Measurements from ENCODE around the gene STK35. TPM values are rescaled to one million over a fixed set of nuclear protein-coding genes. Genes with fewer than 3 reads are reported as not detected.

STK35 gene
- total and polyA plus RNA-seq, 7 experiments from 2014 or later: 5.3 to 19.0 (median 16.8) TPM

Other genes starting within 250 kb of the STK35 start
- 10 to 100 TPM in 1 of 5 experiments, 1 to 10 TPM in 3, not detected in 1; 1.7 to 42.9 (median 3.6) TPM for gene SIRPA, start 206.4 kb upstream of the STK35 start, total RNA-seq
- not detected for gene SIRPA, start 206.4 kb upstream of the STK35 start, polyA plus RNA-seq
- gene PDYN, start 107.8 kb upstream of the STK35 start, total RNA-seq: not detected
- gene PDYN, start 107.8 kb upstream of the STK35 start, polyA plus RNA-seq: not detected
- not detected for gene TGM3, start 194.2 kb downstream of the STK35 start, total RNA-seq
- not detected for gene TGM3, start 194.2 kb downstream of the STK35 start, polyA plus RNA-seq